Measurements from ENCODE around the gene SEMA5A.

SEMA5A gene

DNA sequence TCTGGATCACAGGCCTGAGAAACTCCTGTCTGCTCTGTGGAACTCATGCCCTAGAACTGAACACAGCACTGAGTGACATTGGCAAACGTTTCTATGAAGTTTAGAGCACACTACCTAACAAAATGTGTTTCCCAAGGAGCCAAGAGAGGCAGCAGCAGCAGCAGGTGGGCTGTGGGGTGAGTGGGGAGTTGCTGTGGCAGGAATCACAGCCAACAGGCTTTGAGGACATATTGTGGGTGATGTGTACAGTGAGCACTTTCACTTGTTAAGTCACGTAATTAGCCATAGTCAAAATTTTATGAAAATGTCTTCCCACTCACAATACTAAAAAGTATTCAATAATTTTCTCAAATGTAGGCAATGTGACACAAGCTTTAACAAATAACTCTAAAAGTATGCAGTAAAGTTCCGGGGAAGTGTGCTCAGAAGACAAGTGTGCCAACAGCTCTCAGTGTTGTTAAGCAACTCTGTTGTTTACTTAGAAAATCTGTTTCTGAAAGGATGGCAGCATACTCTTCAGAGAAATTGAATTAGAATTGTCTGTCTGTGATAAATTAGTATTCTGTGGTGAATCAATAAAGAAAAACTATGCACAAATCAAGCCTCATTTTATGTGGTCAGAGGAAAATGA lies 482.1 kb downstream of the SEMA5A start:
- TF ChIP-seq, protein P1, sequence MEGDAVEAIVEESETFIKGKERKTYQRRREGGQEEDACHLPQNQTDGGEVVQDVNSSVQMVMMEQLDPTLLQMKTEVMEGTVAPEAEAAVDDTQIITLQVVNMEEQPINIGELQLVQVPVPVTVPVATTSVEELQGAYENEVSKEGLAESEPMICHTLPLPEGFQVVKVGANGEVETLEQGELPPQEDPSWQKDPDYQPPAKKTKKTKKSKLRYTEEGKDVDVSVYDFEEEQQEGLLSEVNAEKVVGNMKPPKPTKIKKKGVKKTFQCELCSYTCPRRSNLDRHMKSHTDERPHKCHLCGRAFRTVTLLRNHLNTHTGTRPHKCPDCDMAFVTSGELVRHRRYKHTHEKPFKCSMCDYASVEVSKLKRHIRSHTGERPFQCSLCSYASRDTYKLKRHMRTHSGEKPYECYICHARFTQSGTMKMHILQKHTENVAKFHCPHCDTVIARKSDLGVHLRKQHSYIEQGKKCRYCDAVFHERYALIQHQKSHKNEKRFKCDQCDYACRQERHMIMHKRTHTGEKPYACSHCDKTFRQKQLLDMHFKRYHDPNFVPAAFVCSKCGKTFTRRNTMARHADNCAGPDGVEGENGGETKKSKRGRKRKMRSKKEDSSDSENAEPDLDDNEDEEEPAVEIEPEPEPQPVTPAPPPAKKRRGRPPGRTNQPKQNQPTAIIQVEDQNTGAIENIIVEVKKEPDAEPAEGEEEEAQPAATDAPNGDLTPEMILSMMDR (conservative IDR thresholded peaks at IDR 0.05), result no peak
- H3K27ac ChIP-seq, result no peak overlapping the region

DNA sequence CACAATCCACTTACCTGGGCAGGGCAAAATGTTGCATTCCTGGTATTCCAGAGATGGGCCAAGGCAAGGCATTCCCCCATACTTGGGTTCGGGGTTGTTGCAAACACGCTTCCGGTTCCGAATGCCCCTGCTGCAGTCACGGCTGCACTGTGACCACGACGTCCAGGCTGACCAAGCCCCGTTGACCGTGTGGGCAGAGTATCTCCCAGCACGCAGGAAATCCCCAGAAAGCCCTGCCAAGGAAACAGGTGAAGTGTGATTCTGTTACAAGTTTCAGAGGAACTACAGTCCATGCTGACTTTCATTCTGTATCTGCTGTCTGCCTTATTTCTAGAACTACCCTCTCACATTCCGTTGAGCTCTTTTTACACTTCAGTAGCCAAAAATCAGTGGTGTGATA lies 483.0 kb downstream of the SEMA5A start:
- no peak overlapping the region for H3K27ac ChIP-seq
- TF ChIP-seq, protein P1 (conservative IDR thresholded peaks at IDR 0.05), result no peak

DNA sequence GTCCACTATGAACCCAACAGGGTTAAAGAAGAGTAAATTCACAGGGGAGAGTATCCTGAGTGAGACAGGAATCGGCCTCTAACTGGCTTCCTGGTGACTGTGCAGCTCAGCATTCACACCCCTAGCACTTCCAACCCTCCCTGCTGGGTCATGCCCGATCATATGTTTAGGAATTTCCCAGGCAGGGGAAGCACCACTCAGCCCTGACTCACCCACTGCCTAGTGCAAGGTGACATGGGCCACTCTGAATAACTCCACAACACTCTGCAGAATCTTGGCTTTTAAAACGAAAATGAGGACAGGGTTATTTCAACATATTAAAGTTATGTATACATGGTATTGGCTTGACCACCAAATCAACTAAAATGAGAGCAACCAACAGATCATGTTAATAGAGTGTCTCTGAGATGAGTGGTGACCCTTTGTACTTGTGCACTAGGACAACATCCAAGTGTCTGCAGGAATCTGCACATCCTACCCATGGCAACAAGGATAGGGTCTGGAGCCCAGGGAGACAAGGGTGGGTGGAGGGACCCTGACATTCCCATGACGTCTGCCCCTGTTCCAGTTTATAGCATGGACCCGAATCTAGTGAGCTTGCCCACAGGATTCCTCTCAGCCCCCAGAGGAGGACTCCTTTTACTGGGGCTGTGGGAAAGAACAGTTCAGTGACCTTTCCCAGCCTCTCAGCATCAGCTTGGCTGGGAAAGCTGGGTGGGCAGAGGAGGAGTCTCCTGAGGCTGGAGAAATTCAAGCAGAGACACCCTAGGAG lies 485.8 kb downstream of the SEMA5A start:
- TF ChIP-seq, protein P1 (conservative IDR thresholded peaks at IDR 0.05), result no peak
- no peak overlapping the region for H3K27ac ChIP-seq

DNA sequence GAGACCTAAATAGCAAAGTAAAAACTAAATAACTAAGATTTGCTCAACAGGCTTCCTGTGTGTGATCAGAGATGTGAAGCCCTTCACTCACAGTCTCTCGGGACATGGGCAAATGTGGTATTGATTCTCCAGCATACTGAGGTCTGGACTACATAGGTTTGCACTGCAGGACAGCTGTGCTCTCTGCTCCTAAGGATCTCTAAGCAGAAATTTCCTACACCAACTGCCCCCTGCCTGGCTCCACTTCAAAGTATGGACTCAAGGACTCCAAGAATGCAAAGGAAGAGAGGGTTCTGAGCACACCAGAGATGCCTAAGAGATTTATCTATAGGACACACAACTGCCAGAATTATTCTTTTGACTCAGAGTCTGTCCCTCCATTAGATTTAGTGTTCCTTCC lies 487.2 kb downstream of the SEMA5A start:
- no peak overlapping the region for H3K27ac ChIP-seq
- TF ChIP-seq, protein P1 (conservative IDR thresholded peaks at IDR 0.05), result no peak

DNA sequence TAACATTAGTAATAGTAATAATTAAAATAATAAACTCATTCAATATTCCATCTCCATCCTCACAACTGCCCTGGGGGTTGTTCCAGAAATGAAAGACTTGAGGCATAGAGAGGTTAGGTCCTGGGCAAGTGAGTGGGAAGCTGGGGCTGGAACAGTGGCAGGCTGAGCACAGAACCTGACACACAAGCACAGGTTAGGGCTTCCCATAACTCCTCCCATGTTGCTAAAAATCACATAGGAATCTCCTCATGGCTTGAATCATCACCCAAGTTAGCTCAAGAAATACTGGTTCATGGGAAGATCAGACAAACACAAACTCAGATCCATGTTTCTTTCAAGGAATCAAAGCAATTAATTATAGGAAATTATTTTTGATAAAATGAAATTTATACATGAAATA lies 487.7 kb downstream of the SEMA5A start:
- TF ChIP-seq, protein P1 (conservative IDR thresholded peaks at IDR 0.05), result no peak
- no peak overlapping the region for H3K27ac ChIP-seq

DNA sequence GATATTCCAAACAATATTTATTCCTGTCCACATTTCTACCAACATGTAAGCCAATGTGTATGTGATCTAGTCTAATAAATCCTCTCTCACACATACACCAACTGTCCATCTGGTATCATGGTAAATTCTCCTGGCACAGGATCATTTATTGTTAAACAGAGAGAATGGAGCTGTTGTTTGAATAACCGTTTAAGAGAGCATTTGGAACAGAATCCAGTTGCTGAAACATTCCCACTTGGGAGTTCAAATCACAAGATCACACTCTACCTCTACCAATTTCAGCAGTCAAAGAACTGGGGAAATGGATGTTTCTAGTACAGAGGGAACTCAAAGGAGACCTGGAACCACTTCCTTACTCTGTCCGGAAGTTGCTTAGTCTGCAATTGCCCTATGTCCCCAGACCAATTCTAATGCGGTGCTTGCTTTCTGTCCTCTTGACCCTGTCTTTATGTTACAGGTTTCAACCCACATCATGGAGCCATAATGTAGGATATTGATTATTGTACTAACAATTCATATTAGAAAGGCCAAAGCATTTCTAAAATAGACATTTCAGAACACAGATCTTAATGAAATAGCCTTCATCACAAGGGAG lies 488.4 kb downstream of the SEMA5A start:
- TF ChIP-seq, protein P1 (conservative IDR thresholded peaks at IDR 0.05), result no peak
- H3K27ac ChIP-seq, result no peak overlapping the region

DNA sequence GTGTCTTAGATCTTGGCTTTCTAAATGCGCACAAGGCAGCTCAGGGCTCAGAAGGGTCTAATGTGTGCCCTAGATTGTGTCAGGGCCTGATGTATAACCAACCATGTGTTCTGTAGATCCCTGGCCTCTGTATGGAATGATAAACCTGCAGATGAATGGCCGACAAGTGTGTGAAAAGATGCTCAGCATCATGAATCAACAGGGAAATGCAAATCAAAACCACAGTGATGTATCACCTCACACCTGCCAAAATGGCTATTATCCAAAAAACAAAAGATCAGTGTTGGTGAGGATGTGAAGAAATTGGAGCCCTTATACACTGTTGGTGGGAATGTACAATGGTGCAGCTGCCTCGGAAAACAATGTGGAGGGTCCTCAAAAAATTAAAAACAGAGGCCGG lies 489.8 kb downstream of the SEMA5A start:
- no peak overlapping the region for H3K27ac ChIP-seq
- TF ChIP-seq, protein P1 (conservative IDR thresholded peaks at IDR 0.05), result no peak

Data from VCaP (cell line).